Tibial artery (tissue), 4 donors: Measurements from ENCODE around the gene HERPUD2.
A peak's percentile ranks its signal among the peaks of the same experiment; 100 is the strongest.
"Not testable (repeated sequence)": the region's sequence is repeated elsewhere in the genome, so short reads cannot be mapped to it uniquely, and the experiment has no call there.

Experiments
- DNase-seq, 2 donors: peaks; one replicate each; pipeline ENCODE4 v3.0.0-alpha.2; 2019
- H3K27ac ChIP-seq, 2 donors: fragments of 200-600 bp; sonication (generic) in 1 of 2; 1 replicate in 1 of 2; 2 replicates in 1 of 2; pipeline ENCODE4 v1.5.1; 2018 to 2019; ENCODE audit warnings: mild to moderate bottlenecking in 1 of 2
- H3K27me3 ChIP-seq, 2 donors: fragments of 200-600 bp; sonication (generic) in 1 of 2; one replicate each; pipeline versions ENCODE4 v1.5.1 to v1.6.0; 2016 to 2019
- H3K36me3 ChIP-seq, 3 donors: fragments of 200-600 bp; sonication (generic) in 2 of 3; one replicate each; pipeline ENCODE4 v1.5.1; 2016 to 2019; ENCODE audit warnings: mild to moderate bottlenecking in 2 of 3
- H3K4me1 ChIP-seq, 4 donors: fragments of 200-600 bp; sonication (generic) in 2 of 4; 1 replicate in 3 of 4; 2 replicates in 1 of 4; pipeline ENCODE4 v1.5.1; 2016 to 2019
- H3K4me3 ChIP-seq, 2 donors: fragments of 200-600 bp; sonication (generic) in 1 of 2; 1 replicate in 1 of 2; 2 replicates in 1 of 2; pipeline ENCODE4 v1.5.1; 2018 to 2019; ENCODE audit warnings: mild to moderate bottlenecking in 2 of 2
- H3K9me3 ChIP-seq, 3 donors: fragments of 200-600 bp; sonication (generic) in 1 of 3; one replicate each; pipeline ENCODE4 v1.5.1; 2016 to 2019
- CTCF ChIP-seq, 2 experiments: fragments of 200-600 bp in 1 of 2; fragments of 450-650 bp in 1 of 2; IDR thresholded peaks; one replicate each; pipeline ENCODE4 v1.5.1; 2017 to 2019; ENCODE audit warnings: antibody characterized with exemption in 2 of 2, mild to moderate bottlenecking in 1 of 2, moderate library complexity in 1 of 2
- intact Hi-C: fragments of 100-400 bp; cut with DNase I; formaldehyde crosslinking; loops from one replicate; pipeline ENCODE4 v1.15.0; 2023; ENCODE audit warnings: low total_unique reads

Gene HERPUD2

GRCh38 chr7:35691827-35692307, 3.1 kb downstream of the HERPUD2 start:
- TF ChIP-seq CTCF (IDR thresholded peaks at IDR 0.05), result no peak
- no peak for DNase-seq
- Histone ChIP-seq H3K36me3 (peaks cover 0 to 5% (median 0%) of the 10 kb centered on the region in 3 donors), H3K27ac (no peak overlapping the region), H3K27me3 (no peaks in the 10 kb centered on the region), H3K9me3 (no peaks in the 10 kb centered on the region), H3K4me1 (peaks cover 0 to 83% (median 38%) of the 10 kb centered on the region in 4 donors), H3K4me3 (peak overlapping the region; percentile 87 to 89)
- intact Hi-C loops, result no loop called here

- no peak for TF ChIP-seq CTCF (IDR thresholded peaks at IDR 0.05)
- H3K36me3 ChIP-seq, result no peaks in the 10 kb centered on the region
- intact Hi-C loops, result no loop called here
- no peak for DNase-seq
- peaks cover 0 to 81% (median 38%) of the 10 kb centered on the region in 4 donors for H3K4me1 ChIP-seq
- no peaks in the 10 kb centered on the region for H3K27me3 ChIP-seq
- no peak overlapping the region for H3K27ac ChIP-seq
- H3K4me3 ChIP-seq, result peak overlapping the region; percentile 87 to 89
- no peaks in the 10 kb centered on the region for H3K9me3 ChIP-seq
These were observed 3.6 kb downstream of the HERPUD2 start for GRCh38 chr7:35691366-35691765.

GRCh38 chr7:35690614-35691013, 4.3 kb downstream of the HERPUD2 start:
- H3K4me1 ChIP-seq, result peaks cover 0 to 74% (median 33%) of the 10 kb centered on the region in 4 donors
- DNase-seq, H3K36me3 ChIP-seq, H3K27me3 ChIP-seq, H3K9me3 ChIP-seq, H3K27ac ChIP-seq, intact Hi-C loops: not testable (repeated sequence)
- peak overlapping the region in 1 of 2 donors; percentile 87 for H3K4me3 ChIP-seq

DNA sequence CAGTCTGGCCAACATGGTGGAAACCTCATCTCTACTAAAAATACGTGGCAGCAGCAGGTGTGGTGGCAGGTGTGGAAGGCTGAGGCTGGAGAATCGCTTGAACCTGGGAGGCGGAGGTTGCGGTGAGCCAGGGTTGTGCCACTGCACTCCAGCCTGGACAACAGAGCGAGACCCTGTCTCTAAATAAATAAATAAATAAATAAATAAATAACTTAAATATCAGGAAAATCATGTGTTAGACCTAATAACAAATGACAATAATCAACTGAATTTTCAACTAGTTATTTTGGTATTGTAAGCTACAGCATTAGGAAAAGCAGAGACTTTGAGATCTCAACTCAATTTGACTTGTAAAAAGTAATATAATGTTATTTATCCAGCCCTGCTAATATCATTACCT, 9.2 kb downstream of the HERPUD2 start:
- H3K36me3 ChIP-seq, result peaks cover 9 to 12% (median 10%) of the 10 kb centered on the region in 3 donors
- DNase-seq, result no peak
- peaks cover 0 to 47% (median 13%) of the 10 kb centered on the region in 4 donors for H3K4me1 ChIP-seq
- no peak overlapping the region for H3K4me3 ChIP-seq
- no peak overlapping the region for H3K27ac ChIP-seq
- H3K27me3 ChIP-seq, result no peaks in the 10 kb centered on the region
- TF ChIP-seq CTCF (IDR thresholded peaks at IDR 0.05), result no peak
- intact Hi-C loops, result no loop called here
- H3K9me3 ChIP-seq, result no peaks in the 10 kb centered on the region

DNA sequence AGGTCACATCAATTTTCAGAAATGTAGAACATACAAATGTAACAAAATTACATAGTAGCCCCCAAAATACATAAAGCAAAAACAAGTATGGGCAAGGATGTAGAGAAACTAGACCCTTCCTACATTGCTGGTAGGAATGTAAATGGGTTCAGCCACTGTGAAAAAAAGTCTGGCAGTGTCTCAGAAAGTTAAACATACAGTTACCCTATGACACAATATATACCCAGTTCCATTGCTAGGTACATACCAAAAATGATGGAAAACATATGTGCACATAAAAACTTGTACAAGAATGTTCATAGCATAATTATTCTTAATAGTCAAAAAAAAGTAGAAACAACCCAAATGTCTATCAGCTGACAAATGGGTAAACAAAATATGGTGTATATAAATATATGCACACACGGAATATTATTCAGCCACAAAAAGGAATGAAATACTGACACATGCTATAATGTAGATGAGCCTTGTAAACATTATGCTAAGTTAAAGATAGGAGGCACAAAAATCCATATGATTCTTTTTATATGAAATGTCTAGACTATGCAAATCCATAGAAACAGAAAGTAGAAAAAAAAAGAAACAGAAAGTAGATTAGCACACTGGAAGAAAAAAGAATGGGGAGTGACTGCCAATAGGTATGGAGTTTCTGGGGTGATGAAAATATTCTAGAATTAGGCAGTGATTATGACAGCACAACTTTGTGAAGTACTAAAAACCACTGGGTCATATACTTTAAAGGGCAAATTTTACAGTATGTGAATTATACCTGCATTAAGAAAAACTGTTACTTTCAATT, 13.5 kb downstream of the HERPUD2 start:
- Histone ChIP-seq H3K9me3 (no peaks in the 10 kb centered on the region), H3K36me3 (peaks cover 9 to 12% (median 10%) of the 10 kb centered on the region in 3 donors), H3K4me1 (peaks cover 0 to 44% (median under 1%) of the 10 kb centered on the region in 4 donors), H3K4me3 (no peak overlapping the region), H3K27me3 (no peaks in the 10 kb centered on the region), H3K27ac (no peak overlapping the region)
- no peak for TF ChIP-seq CTCF (IDR thresholded peaks at IDR 0.05)
- intact Hi-C loops, result no loop called here
- DNase-seq, result no peak

DNA sequence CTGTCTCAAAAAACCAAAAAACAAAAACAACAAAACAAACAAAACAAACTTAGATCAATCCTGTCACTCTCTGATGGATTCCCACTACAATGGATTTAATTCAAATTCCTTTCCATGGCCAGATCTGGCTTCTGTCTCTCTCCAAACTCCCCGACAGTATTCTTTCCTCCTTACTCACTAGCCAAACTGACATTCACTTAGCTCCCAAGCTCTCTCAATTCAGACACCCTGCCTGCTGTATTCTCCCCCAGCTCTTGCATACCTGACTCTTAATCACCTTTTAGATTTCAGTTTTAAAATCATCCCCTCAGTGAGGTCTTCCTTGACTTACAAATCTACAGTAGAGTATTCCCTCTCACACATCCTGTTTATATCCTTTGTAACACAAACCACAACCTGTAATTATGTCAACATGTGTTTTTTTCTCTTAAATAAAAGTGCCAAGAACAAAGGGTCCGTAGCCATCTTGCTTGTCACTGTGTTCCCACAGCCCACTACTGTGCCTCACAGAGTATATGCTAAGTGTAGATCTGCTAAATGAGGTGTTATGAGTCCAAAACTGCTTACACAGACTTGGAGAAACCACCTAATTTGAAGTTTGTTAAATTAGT, 14.4 kb downstream of the HERPUD2 start:
- Histone ChIP-seq H3K27me3 (no peaks in the 10 kb centered on the region), H3K4me1 (peaks cover 0 to 53% (median 3%) of the 10 kb centered on the region in 4 donors), H3K27ac (no peak overlapping the region), H3K9me3 (no peaks in the 10 kb centered on the region), H3K4me3 (no peak overlapping the region), H3K36me3 (peaks cover 7 to 8% (median 8%) of the 10 kb centered on the region in 3 donors)
- no peak for DNase-seq
- TF ChIP-seq CTCF (IDR thresholded peaks at IDR 0.05), result no peak
- intact Hi-C loops, result no loop called here
